ENCODE results near the gene FLNB. TPM values are rescaled to one million over a fixed set of nuclear protein-coding genes. Genes with fewer than 3 reads are reported as not detected.

FLNB gene
- total RNA-seq, 1 experiment from 2014 or later = 580 TPM

DNA sequence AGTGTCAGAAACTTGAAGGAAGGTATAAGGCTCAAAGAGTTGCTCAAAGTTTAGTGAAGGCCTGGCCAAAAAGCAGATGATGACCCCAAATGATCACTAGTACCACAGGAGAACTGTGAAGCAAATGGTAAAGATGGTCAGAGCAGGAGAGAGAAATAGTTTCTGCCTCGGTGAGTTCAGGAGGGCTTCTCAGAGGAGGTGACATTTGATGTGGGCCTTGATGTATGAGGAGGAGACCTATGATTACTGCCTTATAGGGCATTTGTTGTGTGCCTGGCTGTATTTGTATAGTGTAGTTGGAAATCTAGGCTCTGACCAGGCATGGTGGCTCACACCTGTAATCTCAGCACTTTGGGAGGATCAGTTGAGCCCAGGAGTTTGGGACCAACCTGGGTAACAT lies 152.2 kb downstream of the FLNB start:
- no peak overlapping the region for H3K4me3 Mint-ChIP-seq (ENCODE audit: unreplicated experiment)
- POLR2A ChIA-PET = no interaction called here
- H3K4me1 Mint-ChIP-seq (ENCODE audit: insufficient read depth, unreplicated experiment) = peaks cover 27% of the 10 kb centered on the region
- DNase-seq (ENCODE audit: unreplicated experiment) = no peak
- peaks cover 82% of the 10 kb centered on the region for H3K36me3 Mint-ChIP-seq (ENCODE audit: insufficient read depth, unreplicated experiment)
- CTCF ChIA-PET = interaction anchor here (0.6 kb wide), 2 partner anchors 17 to 172 kb away, joined by 3 read pairs; no protein-coding TSS in a partner anchor
- no TSS peak for BruUV-seq (replicated peaks)
- intact Hi-C loops (cut with micrococcal nuclease) = no loop called here
- H3K27ac Mint-ChIP-seq (ENCODE audit: low read depth, unreplicated experiment) = peak overlapping the region; percentile 91
- H3K27me3 Mint-ChIP-seq (ENCODE audit: insufficient read depth, unreplicated experiment) = no peaks in the 10 kb centered on the region
- H3K9me3 Mint-ChIP-seq (ENCODE audit: unreplicated experiment) = no peaks in the 10 kb centered on the region
- no peak for TF ChIP-seq CTCF (IDR thresholded peaks at IDR 0.05; ENCODE audit: unreplicated experiment)

DNA sequence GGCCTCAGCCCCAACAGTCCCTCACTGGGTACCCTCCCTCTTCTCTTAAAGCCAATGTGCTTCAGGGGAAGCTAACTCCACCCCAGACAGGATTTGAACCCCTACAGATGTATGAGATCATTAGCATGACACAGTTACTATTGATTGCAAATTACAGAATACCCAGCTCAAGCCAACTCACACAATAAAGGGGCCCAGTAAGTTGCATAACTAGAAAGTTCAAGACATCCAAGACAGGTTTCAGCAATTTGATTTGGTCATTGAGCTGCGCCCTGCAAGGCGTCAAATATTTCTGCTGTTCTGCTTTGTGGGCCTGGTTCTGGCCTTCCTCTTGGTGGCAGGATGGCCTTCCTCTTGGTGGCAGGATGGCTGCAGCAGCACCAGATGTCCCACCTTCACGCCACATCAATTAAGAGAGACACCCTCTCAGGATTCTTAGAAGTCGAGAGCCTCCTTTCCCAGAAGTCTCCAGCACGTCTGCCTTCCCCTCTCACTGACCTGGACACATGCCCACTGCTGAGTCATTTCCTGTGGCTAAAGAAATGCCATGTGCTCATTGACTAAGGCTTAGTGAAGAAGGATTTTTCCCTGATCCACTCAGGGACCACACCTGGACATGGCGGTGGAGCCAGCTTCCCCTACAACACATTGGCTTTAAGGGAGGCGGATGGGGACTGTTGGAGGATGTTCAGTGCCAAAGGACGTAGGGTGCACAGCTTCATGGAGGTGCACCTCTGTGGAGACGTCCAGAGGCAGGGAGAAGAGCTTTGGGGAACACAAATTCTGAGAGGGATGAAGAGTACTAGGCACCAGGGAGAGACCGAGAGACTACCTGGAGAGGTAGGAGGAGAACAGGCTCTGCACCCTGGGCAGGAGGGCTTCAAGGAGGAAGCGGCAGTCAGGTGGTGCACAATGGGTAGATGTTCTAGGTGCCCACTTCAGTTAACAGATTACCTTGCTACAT lies 153.5 kb downstream of the FLNB start:
- Mint-ChIP-seq H3K36me3 (ENCODE audit: insufficient read depth, unreplicated experiment) (peaks cover 84% of the 10 kb centered on the region), H3K4me1 (ENCODE audit: insufficient read depth, unreplicated experiment) (peaks cover 27% of the 10 kb centered on the region), H3K9me3 (ENCODE audit: unreplicated experiment) (no peaks in the 10 kb centered on the region), H3K27ac (ENCODE audit: low read depth, unreplicated experiment) (peak overlapping the region; percentile 91), H3K27me3 (ENCODE audit: insufficient read depth, unreplicated experiment) (no peaks in the 10 kb centered on the region), H3K4me3 (ENCODE audit: unreplicated experiment) (peak overlapping the region; percentile 13)
- CTCF ChIA-PET = interaction anchor here (0.5 to 1.5 kb wide), 5 partner anchors 12 to 255 kb away, joined by 3 to 4 read pairs (median 3); partner anchors contain the start of gene FLNB
- BruUV-seq (replicated peaks) = TSS peak; percentile 4
- no peak for TF ChIP-seq CTCF (IDR thresholded peaks at IDR 0.05; ENCODE audit: unreplicated experiment)
- POLR2A ChIA-PET = interaction anchor here (0.6 to 1.2 kb wide), 3 partner anchors 13 to 87 kb away, joined by 3 to 4 read pairs (median 3); no protein-coding TSS in a partner anchor
- peak; percentile 99 for DNase-seq (ENCODE audit: unreplicated experiment)
- intact Hi-C loops (cut with micrococcal nuclease) = no loop called here

GRCh38 chr3:58163234-58163633 lies 155.0 kb downstream of the FLNB start:
- DNase-seq (ENCODE audit: unreplicated experiment) = no peak
- no TSS peak for BruUV-seq (replicated peaks)
- peaks cover 27% of the 10 kb centered on the region for H3K4me1 Mint-ChIP-seq (ENCODE audit: insufficient read depth, unreplicated experiment)
- H3K9me3 Mint-ChIP-seq (ENCODE audit: unreplicated experiment) = no peaks in the 10 kb centered on the region
- no peak overlapping the region for H3K27ac Mint-ChIP-seq (ENCODE audit: low read depth, unreplicated experiment)
- intact Hi-C loops (cut with micrococcal nuclease) = no loop called here
- no peak overlapping the region for H3K4me3 Mint-ChIP-seq (ENCODE audit: unreplicated experiment)
- H3K36me3 Mint-ChIP-seq (ENCODE audit: insufficient read depth, unreplicated experiment) = peaks cover 84% of the 10 kb centered on the region
- CTCF ChIA-PET = interaction anchor here (0.8 to 1.4 kb wide), 3 partner anchors 14 to 155 kb away, joined by 3 to 9 read pairs (median 3); partner anchors contain the start of gene FLNB
- POLR2A ChIA-PET = no interaction called here
- no peak for TF ChIP-seq CTCF (IDR thresholded peaks at IDR 0.05; ENCODE audit: unreplicated experiment)
- no peaks in the 10 kb centered on the region for H3K27me3 Mint-ChIP-seq (ENCODE audit: insufficient read depth, unreplicated experiment)

- H3K27ac Mint-ChIP-seq (ENCODE audit: low read depth, unreplicated experiment) = no peak overlapping the region
- POLR2A ChIA-PET = no interaction called here
- peaks cover 27% of the 10 kb centered on the region for H3K4me1 Mint-ChIP-seq (ENCODE audit: insufficient read depth, unreplicated experiment)
- H3K36me3 Mint-ChIP-seq (ENCODE audit: insufficient read depth, unreplicated experiment) = peaks cover 83% of the 10 kb centered on the region
- intact Hi-C loops (cut with micrococcal nuclease) = no loop called here
- BruUV-seq (replicated peaks) = no TSS peak
- TF ChIP-seq CTCF (IDR thresholded peaks at IDR 0.05; ENCODE audit: unreplicated experiment) = no peak
- CTCF ChIA-PET = interaction anchor here (0.6 to 4.5 kb wide), 5 partner anchors 13 to 156 kb away, joined by 3 to 80 read pairs (median 9); partner anchors contain the start of gene FLNB
- peak; percentile 38 for DNase-seq (ENCODE audit: unreplicated experiment)
- H3K4me3 Mint-ChIP-seq (ENCODE audit: unreplicated experiment) = no peak overlapping the region
- H3K9me3 Mint-ChIP-seq (ENCODE audit: unreplicated experiment) = no peaks in the 10 kb centered on the region
- H3K27me3 Mint-ChIP-seq (ENCODE audit: insufficient read depth, unreplicated experiment) = no peaks in the 10 kb centered on the region
These were observed 156.1 kb downstream of the FLNB start for GRCh38 chr3:58164199-58164879.
